Measurements from ENCODE around the gene TEX2. TPM values are rescaled to one million over a fixed set of nuclear protein-coding genes. Genes with fewer than 3 reads are reported as not detected.

Gene TEX2
- total and polyA plus RNA-seq, 9 of the 15 experiments (the other 6 are each of a cell fraction or from before 2014, with no cell fraction given) = 4.1 to 27.6 (median 19.3) TPM

GRCh38 chr17:64147110-64148016 is 115.7 kb downstream of the TEX2 start (continued):
- TF ChIP-seq DEAF1 (CRISPR knock-in tag; IDR thresholded peaks at IDR 0.05) (no peak; the same call in 1 of the 2 replicates), RAD51 (IDR thresholded peaks at IDR 0.05; ENCODE audit: borderline replicate concordance, low read depth) (peak; percentile 7; the same call in 1 of the 2 replicates), ZKSCAN8 (CRISPR knock-in tag; IDR thresholded peaks at IDR 0.05) (0 out of 2 replicates have a peak, but pooled peaks have one; percentile 20), ZBTB33 (CRISPR knock-in tag; IDR thresholded peaks at IDR 0.05) (no peak), ZNF764 (CRISPR knock-in tag; IDR thresholded peaks at IDR 0.05; ENCODE audit: low read depth) (no peak), DDX20 (tag; IDR thresholded peaks at IDR 0.05; ENCODE audit: low read depth) (no peak), ZNF23 (CRISPR knock-in tag; IDR thresholded peaks at IDR 0.05) (no peak), ETV5 (CRISPR knock-in tag; IDR thresholded peaks at IDR 0.05; ENCODE audit: low read depth) (0 out of 2 replicates have a peak, but pooled peaks have one; percentile 45), CTCFL (IDR thresholded peaks at IDR 0.05; ENCODE audit: borderline replicate concordance, insufficient read depth, low read depth, low read length, poor library complexity, severe bottlenecking) (no peak), NFATC3 (IDR thresholded peaks at IDR 0.05) (no peak), ELF4 (CRISPR knock-in tag; IDR thresholded peaks at IDR 0.05) (no peak), ZNF609 (CRISPR knock-in tag; IDR thresholded peaks at IDR 0.05; ENCODE audit: borderline replicate concordance) (no peak), ZNF24 (IDR thresholded peaks at IDR 0.05) (no peak)
